ENCODE results near the gene TOP1.

The TOP1 gene

DNA sequence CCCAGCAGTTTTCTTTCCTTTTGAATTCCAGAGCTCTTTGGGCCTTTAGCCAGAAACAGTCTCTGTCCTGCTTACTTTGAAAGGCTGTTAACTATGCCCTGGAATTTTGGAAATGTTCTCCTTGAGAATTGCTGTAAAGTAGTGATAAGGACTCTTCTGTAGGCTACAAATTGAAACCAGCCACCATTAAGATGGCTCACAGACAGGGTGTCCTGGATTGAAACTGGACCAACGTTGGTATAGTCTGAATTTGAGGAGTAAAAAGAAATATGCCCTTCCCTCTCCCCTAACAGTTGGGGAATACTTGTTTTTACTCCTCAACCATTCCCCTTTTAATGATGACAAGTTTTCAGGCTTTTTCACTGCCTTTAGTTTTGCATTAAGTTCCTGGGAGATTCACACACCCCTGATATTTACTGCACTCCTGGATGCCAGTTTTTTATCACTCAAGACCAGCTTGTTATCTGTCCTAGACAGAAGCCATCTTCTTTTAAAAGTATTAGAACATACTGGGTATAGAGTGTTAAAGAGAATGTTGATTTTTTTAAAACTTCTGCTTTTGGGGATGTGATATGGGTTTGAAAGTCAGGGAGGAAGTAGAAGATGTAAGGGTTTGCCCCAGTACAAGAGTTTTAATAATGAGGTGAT lies 21.9 kb downstream of the TOP1 start:
- Histone ChIP-seq H2BK12ac (ENCODE audit: low read length) (no peak overlapping the region), H3K4me3 (ENCODE audit: low read depth, low read length) (no peak overlapping the region), H3K4me1 (ENCODE audit: control insufficient read depth in 1 of 2, insufficient read depth in 2 of 2, low read length in 2 of 2) (peaks cover 10 to 15% of the 10 kb centered on the region in 2 experiments), H3K4ac (ENCODE audit: low read depth, low read length) (no peak overlapping the region), H3K27ac (ENCODE audit: low read depth, low read length) (no peak overlapping the region), H3K79me1 (ENCODE audit: low read length) (no peaks in the 10 kb centered on the region), H3K9me3 (ENCODE audit: insufficient read depth, low read depth, low read length) (no peaks in the 10 kb centered on the region), H2BK120ac (ENCODE audit: insufficient read depth, low read length, poor library complexity) (no peak overlapping the region), H3K23ac (ENCODE audit: low read length) (no peak overlapping the region), H2AK5ac (ENCODE audit: low read length) (no peak overlapping the region), H3K4me2 (ENCODE audit: low read length) (no peak overlapping the region), H4K12ac (ENCODE audit: low read depth, low read length) (no peak overlapping the region), H3K27me3 (ENCODE audit: insufficient read depth, low read length) (no peaks in the 10 kb centered on the region), H3K18ac (ENCODE audit: low read length) (no peak overlapping the region), H2AFZ (ENCODE audit: insufficient read depth, low read length, poor library complexity) (no peak overlapping the region), H3K9ac (ENCODE audit: low read length) (no peak overlapping the region), H2BK5ac (ENCODE audit: low read depth, low read length, poor library complexity) (no peak overlapping the region), H3K14ac (ENCODE audit: low read length) (no peak overlapping the region), H4K91ac (ENCODE audit: low read depth, low read length) (no peak overlapping the region), H3K79me2 (ENCODE audit: control insufficient read depth, insufficient read depth, low read length, poor library complexity) (peaks cover 4% of the 10 kb centered on the region), H4K8ac (ENCODE audit: low read depth, low read length) (no peak overlapping the region), H3K36me3 (ENCODE audit: control insufficient read depth in 1 of 2, insufficient read depth in 2 of 2, low read length in 2 of 2) (peaks cover 0 to 1% of the 10 kb centered on the region in 2 experiments)
- DNase-seq, result peak; percentile 28 to 78
- WGBS (ENCODE audit: extremely low coverage, insufficient coverage, insufficient read length), result no CpG with 5 or more reads among the region's 1 CpG

DNA sequence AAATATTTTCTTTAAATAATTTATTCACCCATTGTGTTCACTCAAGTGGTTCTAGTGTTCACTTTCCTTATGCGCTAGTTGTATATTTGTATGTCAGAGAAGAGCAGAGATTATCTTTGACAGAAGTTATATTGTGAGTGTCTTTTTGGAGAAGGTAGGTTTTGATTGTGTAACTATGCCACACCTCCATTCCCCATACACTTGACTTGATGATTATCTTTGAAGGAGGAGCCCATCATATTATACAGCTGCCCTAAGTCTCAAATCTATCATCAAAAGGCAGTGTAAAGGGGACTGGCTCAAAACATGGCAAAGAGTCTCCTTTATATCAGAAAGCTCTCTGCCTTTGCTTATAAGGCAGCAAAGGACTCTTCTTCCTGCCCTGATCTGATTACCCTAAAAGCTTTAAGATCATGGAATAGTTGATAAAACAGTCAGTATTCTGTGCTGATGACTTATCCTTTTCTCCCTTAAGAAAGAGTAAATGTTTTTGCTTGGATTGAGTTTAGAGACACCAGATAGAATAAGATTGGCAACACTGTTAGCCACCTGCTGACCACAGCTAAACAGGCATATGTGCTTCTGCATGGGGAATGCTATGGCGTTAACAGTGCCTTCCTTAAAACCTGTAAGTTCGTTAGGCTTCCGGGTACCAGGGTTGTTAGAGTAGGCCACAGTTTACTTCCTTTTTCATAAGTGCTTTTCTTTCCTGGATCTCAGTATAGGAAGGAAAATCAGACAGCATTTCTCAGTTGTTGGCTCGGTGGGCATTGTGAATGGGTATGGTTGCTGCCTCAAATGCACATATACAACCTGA lies 22.6 kb downstream of the TOP1 start:
- no CpG with 5 or more reads among the region's 5 CpGs for WGBS (ENCODE audit: extremely low coverage, insufficient coverage, insufficient read length)
- Histone ChIP-seq H3K27ac (ENCODE audit: low read depth, low read length) (no peak overlapping the region), H3K23ac (ENCODE audit: low read length) (no peak overlapping the region), H2BK120ac (ENCODE audit: insufficient read depth, low read length, poor library complexity) (no peak overlapping the region), H2BK5ac (ENCODE audit: low read depth, low read length, poor library complexity) (no peak overlapping the region), H2BK12ac (ENCODE audit: low read length) (no peak overlapping the region), H3K36me3 (ENCODE audit: control insufficient read depth in 1 of 2, insufficient read depth in 2 of 2, low read length in 2 of 2) (peaks cover 0 to 1% of the 10 kb centered on the region in 2 experiments), H2AK5ac (ENCODE audit: low read length) (no peak overlapping the region), H4K91ac (ENCODE audit: low read depth, low read length) (no peak overlapping the region), H2AFZ (ENCODE audit: insufficient read depth, low read length, poor library complexity) (no peak overlapping the region), H3K4me1 (ENCODE audit: control insufficient read depth in 1 of 2, insufficient read depth in 2 of 2, low read length in 2 of 2) (peaks cover 10 to 15% of the 10 kb centered on the region in 2 experiments), H3K4me2 (ENCODE audit: low read length) (no peak overlapping the region), H3K9ac (ENCODE audit: low read length) (no peak overlapping the region), H3K27me3 (ENCODE audit: insufficient read depth, low read length) (no peaks in the 10 kb centered on the region), H3K4me3 (ENCODE audit: low read depth, low read length) (no peak overlapping the region), H3K18ac (ENCODE audit: low read length) (no peak overlapping the region), H3K4ac (ENCODE audit: low read depth, low read length) (peak overlapping the region; percentile 83), H4K8ac (ENCODE audit: low read depth, low read length) (no peak overlapping the region), H3K14ac (ENCODE audit: low read length) (no peak overlapping the region), H3K79me2 (ENCODE audit: control insufficient read depth, insufficient read depth, low read length, poor library complexity) (peaks cover 4% of the 10 kb centered on the region), H3K79me1 (ENCODE audit: low read length) (no peaks in the 10 kb centered on the region), H4K12ac (ENCODE audit: low read depth, low read length) (no peak overlapping the region), H3K9me3 (ENCODE audit: insufficient read depth, low read depth, low read length) (no peaks in the 10 kb centered on the region)
- DNase-seq, result peak in 1 of 2 donors; percentile 33

DNA sequence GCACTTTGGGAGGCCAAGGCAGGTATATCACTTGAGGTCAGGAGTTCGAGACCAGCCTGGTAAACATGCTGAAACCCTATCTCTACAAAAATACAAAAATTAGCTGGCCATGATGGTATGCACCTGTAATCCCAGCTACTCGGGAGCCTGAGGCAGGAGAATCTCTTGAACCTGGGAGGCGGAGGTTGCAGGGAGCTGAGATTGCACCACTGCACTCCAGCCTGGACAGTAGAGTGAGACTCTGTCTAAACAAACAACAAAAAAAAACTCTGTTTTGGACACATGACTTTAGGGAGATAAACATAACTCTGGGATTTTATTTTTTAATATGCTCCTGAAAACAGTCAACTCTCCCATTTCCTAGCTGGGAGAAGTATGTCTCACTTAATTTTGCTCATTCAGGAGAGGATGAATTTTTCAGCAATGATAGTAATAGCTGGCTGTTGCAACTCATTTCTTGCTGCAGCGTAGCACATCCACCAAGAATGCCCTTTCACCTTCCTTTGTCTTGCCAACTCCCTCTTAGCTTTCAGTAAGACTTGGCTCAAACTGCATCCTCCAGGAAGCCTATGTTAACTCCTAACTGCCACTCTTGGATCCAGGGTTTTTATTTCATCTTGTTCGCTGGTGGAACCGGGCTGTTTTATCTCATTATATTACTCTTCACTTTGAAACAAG lies 24.3 kb downstream of the TOP1 start:
- H4K12ac ChIP-seq (ENCODE audit: low read depth, low read length), result no peak overlapping the region
- no peak overlapping the region for H2BK120ac ChIP-seq (ENCODE audit: insufficient read depth, low read length, poor library complexity)
- no peak overlapping the region for H4K91ac ChIP-seq (ENCODE audit: low read depth, low read length)
- H3K23ac ChIP-seq (ENCODE audit: low read length), result no peak overlapping the region
- no peak overlapping the region for H3K9ac ChIP-seq (ENCODE audit: low read length)
- no peak overlapping the region for H3K18ac ChIP-seq (ENCODE audit: low read length)
- H3K36me3 ChIP-seq (ENCODE audit: control insufficient read depth in 1 of 2, insufficient read depth in 2 of 2, low read length in 2 of 2), result peaks cover 0 to 1% of the 10 kb centered on the region in 2 experiments
- WGBS (ENCODE audit: extremely low coverage, insufficient coverage, insufficient read length), result no CpG with 5 or more reads among the region's 6 CpGs
- no peaks in the 10 kb centered on the region for H3K27me3 ChIP-seq (ENCODE audit: insufficient read depth, low read length)
- H3K4me3 ChIP-seq (ENCODE audit: low read depth, low read length), result no peak overlapping the region
- H3K4ac ChIP-seq (ENCODE audit: low read depth, low read length), result no peak overlapping the region
- no peak overlapping the region for H2BK12ac ChIP-seq (ENCODE audit: low read length)
- no peak overlapping the region for H3K14ac ChIP-seq (ENCODE audit: low read length)
- peaks cover 2% of the 10 kb centered on the region for H3K79me2 ChIP-seq (ENCODE audit: control insufficient read depth, insufficient read depth, low read length, poor library complexity)
- H3K79me1 ChIP-seq (ENCODE audit: low read length), result no peaks in the 10 kb centered on the region
- H2BK5ac ChIP-seq (ENCODE audit: low read depth, low read length, poor library complexity), result no peak overlapping the region
- no peak overlapping the region for H3K27ac ChIP-seq (ENCODE audit: low read depth, low read length)
- H3K4me2 ChIP-seq (ENCODE audit: low read length), result no peak overlapping the region
- no peak overlapping the region for H2AK5ac ChIP-seq (ENCODE audit: low read length)
- H3K4me1 ChIP-seq (ENCODE audit: control insufficient read depth in 1 of 2, insufficient read depth in 2 of 2, low read length in 2 of 2), result peaks cover 6 to 7% of the 10 kb centered on the region in 2 experiments
- peak; percentile 56 to 80 for DNase-seq
- no peaks in the 10 kb centered on the region for H3K9me3 ChIP-seq (ENCODE audit: insufficient read depth, low read depth, low read length)
- H4K8ac ChIP-seq (ENCODE audit: low read depth, low read length), result no peak overlapping the region
- H2AFZ ChIP-seq (ENCODE audit: insufficient read depth, low read length, poor library complexity), result no peak overlapping the region

DNA sequence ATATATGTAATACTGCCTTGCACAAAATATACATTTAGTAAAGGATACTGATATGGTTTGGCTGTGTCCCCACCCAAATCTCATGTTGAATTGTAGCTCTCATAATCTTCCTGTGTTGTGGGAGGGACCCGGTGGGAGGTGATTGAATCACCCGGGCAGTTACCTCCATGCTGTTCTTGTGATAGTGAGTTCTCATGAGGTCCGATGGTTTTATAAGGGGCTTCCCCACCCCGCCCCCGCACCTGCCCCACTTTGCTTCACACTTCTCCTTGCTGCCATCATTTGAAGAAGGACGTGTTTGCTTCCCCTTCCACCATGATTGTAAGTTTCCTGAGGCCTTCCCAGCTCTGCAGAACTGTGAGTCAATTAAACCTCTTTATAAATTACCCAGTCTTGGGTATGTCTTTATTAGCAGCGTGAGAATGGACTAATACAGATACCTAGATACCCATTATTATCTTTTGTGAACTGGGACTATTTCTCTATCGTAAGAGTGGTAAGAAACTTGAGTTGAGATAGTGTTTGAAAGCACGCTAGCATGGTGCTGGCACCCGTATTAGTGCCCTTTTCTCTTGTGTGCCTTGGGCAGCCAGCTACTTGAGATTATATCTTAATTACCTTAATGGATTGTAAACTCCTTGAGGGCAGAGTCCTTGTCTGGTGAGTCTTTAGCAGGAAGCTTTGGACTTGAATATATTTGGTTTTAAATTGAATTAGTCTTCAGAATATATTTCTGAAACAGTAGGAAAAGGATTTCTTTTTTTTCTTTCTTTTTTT lies 25.6 kb downstream of the TOP1 start:
- no peak overlapping the region for H3K14ac ChIP-seq (ENCODE audit: low read length)
- no peak overlapping the region for H3K23ac ChIP-seq (ENCODE audit: low read length)
- H4K8ac ChIP-seq (ENCODE audit: low read depth, low read length), result no peak overlapping the region
- no peak overlapping the region for H3K27ac ChIP-seq (ENCODE audit: low read depth, low read length)
- H3K36me3 ChIP-seq (ENCODE audit: control insufficient read depth in 1 of 2, insufficient read depth in 2 of 2, low read length in 2 of 2), result peaks cover 0 to 1% of the 10 kb centered on the region in 2 experiments
- H2BK5ac ChIP-seq (ENCODE audit: low read depth, low read length, poor library complexity), result no peak overlapping the region
- H3K4me1 ChIP-seq (ENCODE audit: control insufficient read depth in 1 of 2, insufficient read depth in 2 of 2, low read length in 2 of 2), result peaks cover 7 to 10% of the 10 kb centered on the region in 2 experiments
- DNase-seq, result peak; percentile 96 to 99
- no peaks in the 10 kb centered on the region for H3K9me3 ChIP-seq (ENCODE audit: insufficient read depth, low read depth, low read length)
- H3K4me3 ChIP-seq (ENCODE audit: low read depth, low read length), result no peak overlapping the region
- H2AFZ ChIP-seq (ENCODE audit: insufficient read depth, low read length, poor library complexity), result no peak overlapping the region
- H3K27me3 ChIP-seq (ENCODE audit: insufficient read depth, low read length), result no peaks in the 10 kb centered on the region
- H3K79me2 ChIP-seq (ENCODE audit: control insufficient read depth, insufficient read depth, low read length, poor library complexity), result peaks cover 2% of the 10 kb centered on the region
- peak overlapping the region; percentile 11 for H4K91ac ChIP-seq (ENCODE audit: low read depth, low read length)
- H3K79me1 ChIP-seq (ENCODE audit: low read length), result no peaks in the 10 kb centered on the region
- H3K4me2 ChIP-seq (ENCODE audit: low read length), result no peak overlapping the region
- H2BK120ac ChIP-seq (ENCODE audit: insufficient read depth, low read length, poor library complexity), result no peak overlapping the region
- H3K4ac ChIP-seq (ENCODE audit: low read depth, low read length), result peak overlapping the region; percentile 49
- H4K12ac ChIP-seq (ENCODE audit: low read depth, low read length), result no peak overlapping the region
- no peak overlapping the region for H2AK5ac ChIP-seq (ENCODE audit: low read length)
- WGBS (ENCODE audit: extremely low coverage, insufficient coverage, insufficient read length), result no CpG with 5 or more reads among the region's 10 CpGs
- H3K9ac ChIP-seq (ENCODE audit: low read length), result no peak overlapping the region
- H2BK12ac ChIP-seq (ENCODE audit: low read length), result no peak overlapping the region
- no peak overlapping the region for H3K18ac ChIP-seq (ENCODE audit: low read length)
